Measurements from ENCODE around the gene GORASP1.

The GORASP1 gene

DNA sequence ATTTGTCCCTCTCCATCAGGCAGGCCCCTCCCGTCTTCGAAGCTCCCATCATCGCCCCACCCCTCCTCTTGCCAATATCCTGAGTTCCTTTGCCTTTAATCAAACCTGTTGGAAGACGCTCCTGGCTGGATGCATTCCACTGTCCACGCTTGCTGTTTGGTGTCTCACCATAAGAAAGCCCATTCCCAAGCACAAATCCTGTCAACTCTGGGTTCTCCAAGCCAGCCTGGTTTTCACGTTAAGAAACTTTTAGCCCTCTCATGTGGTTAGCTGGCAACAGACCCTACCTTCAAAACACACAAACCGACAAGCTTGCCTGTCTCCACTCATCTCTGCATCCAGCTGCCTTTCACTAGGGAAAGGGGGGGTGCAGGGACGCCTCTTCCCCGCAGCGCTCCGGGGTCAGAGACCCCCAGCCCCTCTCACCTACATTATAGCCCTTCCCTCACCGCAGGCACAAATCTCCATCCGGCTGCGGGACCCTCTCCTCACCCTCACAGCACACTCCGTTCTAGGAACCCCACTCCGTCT is 1.1 kb downstream of the GORASP1 start:
- FAIRE-seq (no peak), DNase-seq (ENCODE audit: insufficient read length) (no peak)
- no peak for TF ChIP-seq POLR2A (IDR thresholded peaks at IDR 0.05; ENCODE audit: low read depth, low read length)
- no peak for TF ChIP-seq TAF1 (IDR thresholded peaks at IDR 0.05; ENCODE audit: borderline replicate concordance, low read depth, low read length)
- TF ChIP-seq POLR2AphosphoS5 (IDR thresholded peaks at IDR 0.05; ENCODE audit: low read depth, low read length), result no peak

DNA sequence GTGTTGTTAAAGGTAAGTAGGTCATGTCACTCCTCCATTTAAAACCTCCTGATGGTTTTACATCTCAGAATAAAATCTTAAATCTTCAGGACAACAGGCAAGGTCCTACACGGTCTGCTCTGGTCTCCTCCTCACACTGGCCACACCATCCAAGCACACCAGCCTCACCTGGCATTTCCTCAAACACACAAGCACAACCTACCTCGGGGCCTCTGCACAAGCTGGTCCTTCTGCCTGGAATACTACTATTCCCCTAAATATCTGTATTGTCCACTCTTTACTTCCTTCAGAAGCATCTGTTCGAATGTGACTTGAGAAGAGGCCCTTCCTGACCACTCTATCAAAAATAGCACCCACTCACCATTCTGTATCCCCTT is 1.8 kb downstream of the GORASP1 start:
- no peak for FAIRE-seq

DNA sequence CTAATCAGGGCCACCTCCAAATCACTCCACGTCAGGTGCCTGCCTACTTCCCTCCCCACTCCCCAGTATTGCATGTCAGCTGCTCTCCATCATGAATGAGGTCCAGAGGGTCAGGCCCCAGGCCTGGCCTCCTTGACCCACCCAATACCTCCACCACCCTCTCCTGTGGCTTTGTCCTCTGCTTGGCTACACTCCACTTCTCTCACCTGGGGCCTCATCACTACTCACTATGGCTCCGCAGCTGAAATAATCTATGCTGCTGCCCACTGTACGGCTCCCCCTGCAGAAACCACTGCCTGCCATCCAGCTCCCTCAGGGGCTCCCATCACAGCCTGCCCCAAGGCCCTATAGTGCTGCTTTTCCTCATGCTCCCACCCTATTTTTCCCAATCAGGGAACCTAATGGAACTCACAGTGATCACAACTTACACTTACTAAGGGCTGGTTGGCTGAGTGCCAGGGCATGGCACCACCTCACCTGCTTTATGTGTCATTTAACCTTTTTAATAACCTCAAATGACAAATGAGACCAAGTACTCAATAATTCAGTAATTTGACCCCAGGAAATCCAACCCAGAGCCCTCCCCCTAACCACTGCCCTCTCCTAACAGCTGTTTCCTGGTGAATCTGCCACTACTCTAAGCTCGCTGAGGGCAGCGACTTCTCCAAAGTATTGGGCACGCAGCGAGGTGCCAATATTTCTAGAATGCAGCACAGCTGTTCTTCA is 2.3 kb downstream of the GORASP1 start:
- TF ChIP-seq TAF1 (IDR thresholded peaks at IDR 0.05; ENCODE audit: borderline replicate concordance, low read depth, low read length) (no peak), POLR2A (IDR thresholded peaks at IDR 0.05; ENCODE audit: low read depth, low read length) (no peak), POLR2AphosphoS5 (IDR thresholded peaks at IDR 0.05; ENCODE audit: low read depth, low read length) (no peak)
- no peak for DNase-seq (ENCODE audit: insufficient read length)
- FAIRE-seq, result no peak

More for the DNA sequence above, 1.8 kb downstream of the GORASP1 start:
- no peak for DNase-seq (ENCODE audit: insufficient read length)
- no peak for TF ChIP-seq POLR2AphosphoS5 (IDR thresholded peaks at IDR 0.05; ENCODE audit: low read depth, low read length)
- TF ChIP-seq POLR2A (IDR thresholded peaks at IDR 0.05; ENCODE audit: low read depth, low read length), result no peak
- TF ChIP-seq TAF1 (IDR thresholded peaks at IDR 0.05; ENCODE audit: borderline replicate concordance, low read depth, low read length), result no peak

DNA sequence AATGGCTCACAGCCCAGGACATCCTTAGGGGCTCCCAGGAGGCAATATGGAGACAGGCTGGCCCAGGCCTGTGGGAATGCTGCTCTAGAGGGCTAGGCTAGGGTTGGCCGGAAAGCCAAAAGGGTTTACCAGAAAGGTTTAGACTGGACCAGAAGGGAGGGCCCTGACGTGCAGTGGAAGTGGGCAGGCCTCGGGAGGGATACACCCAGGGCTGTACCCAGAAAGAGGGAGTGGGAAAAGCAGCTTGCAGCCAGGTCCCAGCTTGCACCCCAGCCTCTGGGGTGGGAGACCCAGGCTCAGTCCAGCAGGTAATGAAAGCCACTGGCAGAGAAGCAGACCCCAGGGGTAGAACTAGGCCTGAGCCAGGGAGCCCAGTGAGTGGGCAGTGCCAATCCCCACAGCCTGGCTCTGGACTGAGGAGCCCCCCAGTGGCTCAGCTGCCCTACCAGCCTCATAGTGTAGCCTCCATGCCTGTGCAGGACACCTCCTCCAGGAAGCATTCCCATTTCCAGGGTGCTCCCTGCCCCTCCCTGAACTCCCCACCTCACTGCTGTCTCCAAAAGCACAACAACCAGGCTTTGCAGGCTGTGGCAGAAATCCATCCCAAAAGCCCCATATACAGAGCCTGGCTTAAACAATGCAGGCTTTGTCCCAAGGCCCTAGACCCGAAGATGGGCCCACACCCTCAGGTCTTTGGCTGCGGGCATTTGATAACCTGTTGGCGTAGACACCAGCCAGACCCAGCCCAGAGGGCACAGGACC is 3.5 kb downstream of the GORASP1 start:
- FAIRE-seq, result no peak
- no peak for DNase-seq (ENCODE audit: insufficient read length)
- TF ChIP-seq POLR2AphosphoS5 (IDR thresholded peaks at IDR 0.05; ENCODE audit: low read depth, low read length), result no peak
- TF ChIP-seq TAF1 (IDR thresholded peaks at IDR 0.05; ENCODE audit: borderline replicate concordance, low read depth, low read length), result no peak
- TF ChIP-seq POLR2A (IDR thresholded peaks at IDR 0.05; ENCODE audit: low read depth, low read length), result no peak

DNA sequence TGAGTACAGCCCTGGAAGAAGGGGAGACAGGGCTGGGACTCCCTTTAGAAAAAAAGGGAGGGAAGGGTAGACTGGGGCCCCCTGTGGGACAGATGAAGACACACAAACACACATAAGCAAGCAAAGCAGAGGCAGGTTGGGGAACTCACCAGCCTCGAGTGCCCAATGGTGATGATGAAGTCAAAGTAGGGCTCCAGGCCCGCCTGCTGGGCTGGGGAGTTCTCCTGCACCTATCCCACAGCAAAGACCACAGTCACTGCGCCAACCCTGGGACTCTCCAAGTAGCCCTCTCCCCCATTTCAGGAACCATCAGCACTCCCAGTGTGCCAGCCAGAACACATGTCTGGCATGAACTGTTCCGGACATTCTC is 4.1 kb downstream of the GORASP1 start:
- DNase-seq (ENCODE audit: insufficient read length) (no peak), FAIRE-seq (no peak)
- no peak for TF ChIP-seq TAF1 (IDR thresholded peaks at IDR 0.05; ENCODE audit: borderline replicate concordance, low read depth, low read length)
- TF ChIP-seq POLR2AphosphoS5 (IDR thresholded peaks at IDR 0.05; ENCODE audit: low read depth, low read length), result no peak
- TF ChIP-seq POLR2A (IDR thresholded peaks at IDR 0.05; ENCODE audit: low read depth, low read length), result no peak

DNA sequence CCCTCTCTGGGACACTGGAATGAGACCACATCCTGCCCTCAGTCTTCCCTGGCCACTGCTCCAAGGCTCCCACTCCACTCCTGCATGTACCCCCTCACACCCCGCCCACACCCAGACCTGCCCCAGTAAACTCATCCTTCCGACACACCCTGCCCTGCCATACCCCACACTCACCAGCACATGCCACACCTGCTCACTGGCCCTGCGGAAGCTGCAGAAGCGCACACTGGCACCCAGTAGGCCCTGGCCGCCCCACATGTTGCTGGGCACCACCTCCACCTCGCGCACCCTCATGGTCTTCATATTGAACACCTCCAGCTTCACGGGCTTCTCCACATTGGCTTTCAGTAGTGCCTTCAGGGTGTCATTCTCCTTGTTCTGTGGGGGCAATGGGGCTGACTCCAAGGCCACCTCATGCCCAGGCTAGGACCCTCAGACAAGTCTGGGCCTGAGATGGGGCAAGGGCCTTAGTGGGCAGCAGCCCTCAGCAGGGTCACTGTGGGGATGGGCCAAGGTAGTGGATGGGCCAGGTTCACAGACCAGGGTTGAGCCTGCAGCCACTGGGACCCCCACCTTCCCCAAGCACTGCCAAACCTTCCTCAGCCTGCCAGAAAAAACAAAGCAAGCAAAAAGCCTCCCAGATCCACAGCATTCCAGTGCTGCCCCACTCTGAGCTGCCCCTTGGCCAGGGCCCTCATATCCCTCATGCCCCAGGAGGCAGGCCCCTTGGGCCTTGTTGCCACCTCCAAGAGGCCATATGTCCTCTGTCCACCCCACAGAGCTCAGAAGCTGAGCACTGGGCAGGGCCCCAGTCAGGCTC is 4.7 kb downstream of the GORASP1 start:
- DNase-seq (ENCODE audit: insufficient read length) (no peak), FAIRE-seq (no peak)
- TF ChIP-seq POLR2A (IDR thresholded peaks at IDR 0.05; ENCODE audit: low read depth, low read length) (no peak), TAF1 (IDR thresholded peaks at IDR 0.05; ENCODE audit: borderline replicate concordance, low read depth, low read length) (no peak), POLR2AphosphoS5 (IDR thresholded peaks at IDR 0.05; ENCODE audit: low read depth, low read length) (no peak)

DNA sequence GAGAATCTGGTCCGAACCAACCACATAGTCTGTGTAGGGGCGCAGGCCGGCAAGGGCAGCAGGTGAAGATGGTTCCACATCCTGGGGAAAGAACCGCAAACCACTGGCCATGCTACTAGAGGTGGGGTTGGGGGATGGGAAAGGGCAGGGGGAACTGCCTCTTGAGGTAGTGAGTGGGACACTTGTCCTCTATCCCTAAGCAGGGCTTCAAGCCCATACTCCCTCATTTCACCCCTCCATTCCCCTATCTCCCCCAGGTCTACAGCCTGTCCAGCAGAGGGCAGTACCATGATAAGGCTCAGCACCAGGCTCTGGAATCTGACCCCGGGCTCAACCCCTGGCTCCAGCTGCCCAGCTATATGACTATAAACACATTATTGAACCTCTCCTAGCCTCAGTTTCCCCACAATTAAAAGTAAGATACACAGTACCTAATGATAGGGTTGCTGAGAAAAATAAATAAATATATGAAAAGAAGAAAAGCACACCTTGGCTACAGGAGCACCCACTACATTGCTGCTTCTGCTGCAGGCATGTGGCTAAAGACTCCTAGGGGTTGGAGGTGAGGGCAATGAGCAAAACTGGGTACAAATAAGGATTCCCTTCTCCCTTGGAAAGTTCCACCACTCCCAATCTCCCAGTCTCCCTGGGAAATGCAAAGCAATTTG is 6.3 kb downstream of the GORASP1 start:
- TF ChIP-seq POLR2AphosphoS5 (IDR thresholded peaks at IDR 0.05; ENCODE audit: low read depth, low read length) (no peak), TAF1 (IDR thresholded peaks at IDR 0.05; ENCODE audit: borderline replicate concordance, low read depth, low read length) (no peak), POLR2A (IDR thresholded peaks at IDR 0.05; ENCODE audit: low read depth, low read length) (no peak)
- peak; percentile 83 for FAIRE-seq
- peak; percentile 79 for DNase-seq (ENCODE audit: insufficient read length)

DNA sequence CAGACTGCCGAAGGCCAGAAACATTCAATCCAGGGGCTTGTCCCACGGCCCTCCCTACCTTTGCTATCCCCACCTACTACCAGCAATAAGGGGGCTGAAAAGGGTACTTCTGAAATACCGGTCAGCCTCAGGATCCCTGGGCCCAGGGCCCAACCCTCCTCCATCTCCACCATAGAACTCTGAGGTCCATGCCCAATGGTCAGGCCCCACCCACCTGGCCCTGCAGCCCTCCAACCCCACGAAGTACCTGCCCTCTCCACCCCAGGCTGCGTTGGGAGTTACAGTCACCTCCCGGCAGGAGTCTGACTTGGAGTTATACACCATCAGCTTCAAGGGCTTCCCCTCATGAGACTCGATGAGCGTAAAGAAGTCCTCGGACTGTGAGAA is 6.9 kb downstream of the GORASP1 start:
- DNase-seq (ENCODE audit: insufficient read length) (no peak), FAIRE-seq (no peak)
- TF ChIP-seq POLR2A (IDR thresholded peaks at IDR 0.05; ENCODE audit: low read depth, low read length) (no peak), POLR2AphosphoS5 (IDR thresholded peaks at IDR 0.05; ENCODE audit: low read depth, low read length) (no peak), TAF1 (IDR thresholded peaks at IDR 0.05; ENCODE audit: borderline replicate concordance, low read depth, low read length) (no peak)

DNA sequence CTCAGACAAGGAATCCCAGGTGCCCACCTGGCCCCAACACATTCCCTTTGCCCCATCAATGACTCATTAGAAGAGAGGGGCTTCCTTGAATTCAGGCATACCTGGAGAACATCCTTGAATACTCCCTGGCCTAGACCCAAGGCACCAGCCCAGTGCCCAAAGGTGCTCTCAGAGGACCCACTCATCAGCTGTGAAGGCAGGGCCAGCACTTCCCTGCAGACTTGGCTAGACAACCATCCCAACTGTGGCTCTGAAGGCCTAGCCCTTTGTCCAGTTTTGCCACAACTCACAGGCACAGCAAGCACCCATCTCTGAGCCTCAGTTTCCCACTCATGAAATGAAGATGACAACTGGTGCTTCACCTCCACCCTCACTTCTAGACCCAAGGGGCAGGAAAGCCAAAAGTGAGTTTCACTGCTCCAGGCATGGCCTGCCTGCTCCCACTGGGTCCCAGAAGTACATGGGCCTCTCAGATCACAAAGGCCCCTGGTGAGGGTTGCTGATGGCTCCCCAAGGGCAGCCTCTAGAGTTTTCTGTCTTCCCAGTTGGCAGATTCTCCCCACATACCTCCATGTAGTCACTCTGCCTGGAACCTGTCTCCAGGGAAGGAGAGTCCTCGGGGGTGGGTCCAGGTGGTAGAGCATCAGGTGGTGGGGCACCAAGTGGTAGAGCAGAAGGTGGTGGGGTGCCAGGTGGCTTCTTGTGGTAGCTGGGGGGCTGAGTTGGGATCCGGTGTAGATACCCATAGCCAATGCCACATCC is 7.5 kb downstream of the GORASP1 start:
- TF ChIP-seq POLR2A (IDR thresholded peaks at IDR 0.05; ENCODE audit: low read depth, low read length), result no peak
- no peak for TF ChIP-seq TAF1 (IDR thresholded peaks at IDR 0.05; ENCODE audit: borderline replicate concordance, low read depth, low read length)
- no peak for FAIRE-seq
- DNase-seq (ENCODE audit: insufficient read length), result no peak

DNA sequence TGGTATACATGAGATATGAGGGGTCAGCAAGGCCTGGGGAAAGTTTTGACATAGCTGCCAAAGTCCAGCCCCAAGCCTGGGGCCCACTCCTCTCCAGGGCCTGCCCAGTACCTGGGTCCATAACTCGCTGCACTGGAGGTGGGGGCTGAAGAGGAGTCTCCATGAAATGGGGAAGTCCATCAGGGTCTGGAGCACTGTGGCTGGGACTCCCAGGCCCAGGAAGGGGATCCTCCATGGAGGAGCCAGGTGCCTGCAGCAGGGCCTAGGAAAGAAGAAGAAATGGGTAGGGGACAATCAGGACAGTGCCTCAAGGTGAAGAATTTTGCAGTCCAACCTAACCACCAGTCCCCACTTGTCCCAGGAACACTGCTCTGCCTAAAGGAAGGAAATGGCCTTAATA is 8.2 kb downstream of the GORASP1 start:
- no peak for TF ChIP-seq POLR2A (IDR thresholded peaks at IDR 0.05; ENCODE audit: low read depth, low read length)
- TF ChIP-seq POLR2AphosphoS5 (IDR thresholded peaks at IDR 0.05; ENCODE audit: low read depth, low read length), result no peak
- no peak for TF ChIP-seq TAF1 (IDR thresholded peaks at IDR 0.05; ENCODE audit: borderline replicate concordance, low read depth, low read length)
- no peak for DNase-seq (ENCODE audit: insufficient read length)
- no peak for FAIRE-seq
